Keratinocyte (primary cell): ENCODE results near the gene KDM5C. TPM values are rescaled to one million over a fixed set of nuclear protein-coding genes. Genes with fewer than 3 reads are reported as not detected.

ENCODE experiments used
- DNase-seq: peaks from one replicate; pipeline ENCODE4 v3.0.0-alpha.2; 2011; ENCODE audit warnings: low read depth, missing footprints, low spot score
- FAIRE-seq: peaks from 2 replicates; lab custom pipeline; 2011; peaks lifted over from hg19 to GRCh38; lab: Jason Lieb, UNC
- H2AFZ ChIP-seq: 2 replicates; pipeline ENCODE4 v1.6.0; 2012; ENCODE audit warnings: low read length, control low read depth, inconsistent platforms; ENCODE audit not compliant: control insufficient read depth
- H3K27ac ChIP-seq: 2 replicates; pipeline ENCODE4 v1.5.1; 2011; ENCODE audit warnings: low read length; ENCODE audit not compliant: control insufficient read depth, insufficient read depth
- H3K27me3 ChIP-seq: 3 replicates; pipeline ENCODE4 v1.6.0; 2011; ENCODE audit warnings: low read length; ENCODE audit not compliant: control insufficient read depth, insufficient read depth; ENCODE audit errors: extremely low read depth
- H3K36me3 ChIP-seq, 2 experiments: 2 replicates in 1 of 2; 3 replicates in 1 of 2; pipeline ENCODE4 v1.5.1; 2011; ENCODE audit warnings: low read length in 2 of 2, mild to moderate bottlenecking in 1 of 2; ENCODE audit not compliant: control insufficient read depth in 2 of 2, insufficient read depth in 2 of 2; ENCODE audit errors: extremely low read depth in 1 of 2
- H3K4me1 ChIP-seq: 3 replicates; pipeline ENCODE4 v1.5.1; 2011; ENCODE audit warnings: low read length; ENCODE audit not compliant: control insufficient read depth, insufficient read depth; ENCODE audit errors: extremely low read depth
- H3K4me2 ChIP-seq: 3 replicates; pipeline ENCODE4 v1.6.0; 2011; ENCODE audit warnings: low read depth, low read length; ENCODE audit not compliant: control insufficient read depth, insufficient read depth; ENCODE audit errors: extremely low read depth
- H3K4me3 ChIP-seq, 3 experiments: fragments of 200-600 bp in 1 of 3; sonication (generic) in 1 of 3; 2 replicates in 2 of 3; 3 replicates in 1 of 3; pipeline ENCODE4 v1.5.1; 2011 to 2016; ENCODE audit warnings: low read length in 3 of 3, mild to moderate bottlenecking in 3 of 3, control low read depth in 2 of 3, inconsistent platforms in 1 of 3, low read depth in 1 of 3, mixed read lengths in 1 of 3, mixed run types in 1 of 3, moderate library complexity in 1 of 3; ENCODE audit not compliant: control insufficient read depth in 2 of 3, insufficient read depth in 2 of 3; ENCODE audit errors: extremely low read depth in 1 of 3
- H3K79me2 ChIP-seq: 2 replicates; pipeline ENCODE4 v1.6.0; 2012; ENCODE audit warnings: low read length; ENCODE audit not compliant: control insufficient read depth, insufficient read depth
- H3K9ac ChIP-seq: 3 replicates; pipeline ENCODE4 v1.6.0; 2011; ENCODE audit warnings: low read length; ENCODE audit not compliant: control insufficient read depth, insufficient read depth; ENCODE audit errors: extremely low read depth
- H3K9me1 ChIP-seq: 3 replicates; pipeline ENCODE4 v1.6.0; 2011; ENCODE audit warnings: low read length; ENCODE audit not compliant: control insufficient read depth, insufficient read depth; ENCODE audit errors: extremely low read depth
- H3K9me3 ChIP-seq: 2 replicates; pipeline ENCODE4 v1.5.1; 2012; ENCODE audit warnings: low read depth, low read length; ENCODE audit not compliant: control insufficient read depth
- H4K20me1 ChIP-seq: 3 replicates; pipeline ENCODE4 v1.6.0; 2011; ENCODE audit warnings: low read length; ENCODE audit not compliant: control insufficient read depth, insufficient read depth; ENCODE audit errors: extremely low read depth
- CTCF ChIP-seq, 3 experiments: IDR thresholded peaks in 1 of 3; conservative IDR thresholded peaks in 1 of 3; optimal IDR thresholded peaks in 1 of 3; 2 replicates in 2 of 3; 3 replicates in 1 of 3; pipeline versions ENCODE3 to v1.5.1; 2011; ENCODE audit warnings: low read length in 3 of 3, mild to moderate bottlenecking in 3 of 3, moderate library complexity in 2 of 3, control low read depth in 1 of 3, inconsistent platforms in 1 of 3; ENCODE audit not compliant: insufficient read depth in 2 of 3; ENCODE audit errors: extremely low read depth in 1 of 3
- EZH2 ChIP-seq: IDR thresholded peaks from one replicate; pipeline ENCODE4 v1.6.1; 2012; ENCODE audit warnings: inconsistent platforms, mild to moderate bottlenecking, low read length, moderate library complexity
- dilution Hi-C: fragments of 300-500 bp; cut with MboI; formaldehyde crosslinking; loops from one replicate; pipeline ENCODE4 v1.7.0; 2020; ENCODE audit warnings: low sequenced_read_pairs; ENCODE audit not compliant: extremely low pct_ligation_motif_present
- polyA plus RNA-seq, 5 experiments: library from polyadenylated mRNA; depleted of rRNA in 3 of 5; stranded (reverse) in 3 of 5; stranded (forward) in 1 of 5; unstranded in 1 of 5; fragments of >200 nt; gene quantifications; 1 replicate in 1 of 5; 2 replicates in 3 of 5; 3 replicates in 1 of 5; pipeline versions ENCODE4 v1.2.1 to v1.2.3, GENCODE V29; 2011 to 2012; ENCODE audit warnings: missing spikeins in 2 of 5, low read depth in 1 of 5, low replicate concordance in 1 of 5

KDM5C gene
- polyA plus RNA-seq, 1 donor (not counting 4 experiments of a cell fraction or from before 2014, with no cell fraction given) = 46.0 TPM

DNA sequence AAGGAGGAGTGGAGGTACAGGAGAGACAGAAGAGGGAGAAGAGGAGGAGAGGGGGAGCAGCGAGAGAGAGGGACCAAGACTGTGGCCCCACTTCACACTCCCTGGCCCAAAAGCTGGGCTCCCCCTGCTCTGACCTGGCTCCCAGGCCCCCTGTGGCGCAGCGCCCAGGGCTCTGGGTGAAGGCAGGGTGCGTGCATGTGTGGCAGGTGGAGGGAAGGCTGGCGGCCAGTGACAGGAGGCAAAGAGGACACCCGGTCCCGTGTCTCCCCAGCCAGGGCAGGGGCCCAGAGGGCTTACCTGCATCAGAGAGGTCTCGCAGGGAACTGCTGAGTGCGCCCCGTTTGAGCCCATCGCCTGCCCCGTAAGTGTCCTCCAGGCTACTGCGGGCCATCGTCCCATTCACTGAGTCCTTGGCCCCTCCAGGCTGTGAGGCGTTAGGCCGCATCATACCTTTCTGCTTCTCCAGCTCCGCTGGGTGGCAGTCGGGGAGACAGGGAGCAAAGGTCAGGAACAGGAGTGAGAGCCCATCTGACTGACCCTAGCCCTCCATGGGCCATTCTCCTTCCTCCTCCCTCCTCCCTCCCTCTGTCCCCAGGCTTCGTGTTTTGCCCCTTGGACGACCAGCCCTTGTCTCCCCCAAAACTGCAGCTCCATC lies 11.1 kb upstream of the KDM5C start:
- no peak for DNase-seq
- Histone ChIP-seq H3K36me3 (no peaks in the 10 kb centered on the region), H3K9me1 (no peaks in the 10 kb centered on the region), H3K27ac (no peak overlapping the region), H4K20me1 (no peaks in the 10 kb centered on the region), H3K9me3 (no peaks in the 10 kb centered on the region), H3K4me3 (no peak overlapping the region), H3K4me1 (no peaks in the 10 kb centered on the region), H3K27me3 (no peaks in the 10 kb centered on the region), H3K9ac (no peak overlapping the region), H3K79me2 (no peaks in the 10 kb centered on the region), H2AFZ (no peak overlapping the region), H3K4me2 (no peak overlapping the region)
- no peak for FAIRE-seq
- dilution Hi-C loops = no loop called here
- TF ChIP-seq EZH2 (no peak), CTCF (optimal IDR thresholded peaks at IDR 0.05 in 1 of 3, IDR thresholded peaks at IDR 0.05 in 1 of 3, conservative IDR thresholded peaks at IDR 0.05 in 1 of 3; ENCODE audit: extremely low read depth in 1 of 3, insufficient read depth in 2 of 3, low read length in 3 of 3) (no peak)

- no peak for TF ChIP-seq CTCF (optimal IDR thresholded peaks at IDR 0.05 in 1 of 3, IDR thresholded peaks at IDR 0.05 in 1 of 3, conservative IDR thresholded peaks at IDR 0.05 in 1 of 3; ENCODE audit: extremely low read depth in 1 of 3, insufficient read depth in 2 of 3, low read length in 3 of 3)
- TF ChIP-seq EZH2 = no peak
- no peaks in the 10 kb centered on the region for H3K9me3 ChIP-seq
- no peak overlapping the region for H3K9ac ChIP-seq
- H3K4me2 ChIP-seq = no peak overlapping the region
- FAIRE-seq (no peak), DNase-seq (no peak)
- no peaks in the 10 kb centered on the region for H3K79me2 ChIP-seq
- H3K4me3 ChIP-seq = no peak overlapping the region
- dilution Hi-C loops = no loop called here
- no peak overlapping the region for H3K27ac ChIP-seq
- H3K9me1 ChIP-seq = no peaks in the 10 kb centered on the region
- no peak overlapping the region for H2AFZ ChIP-seq
- H3K4me1 ChIP-seq = no peaks in the 10 kb centered on the region
- no peaks in the 10 kb centered on the region for H3K27me3 ChIP-seq
- no peaks in the 10 kb centered on the region for H3K36me3 ChIP-seq
- no peaks in the 10 kb centered on the region for H4K20me1 ChIP-seq
Observed at GRCh38 chrX:53235566-53235965, 10.6 kb upstream of the KDM5C start.
